ENCODE data around the gene PAPPA. TPM values are rescaled to one million over a fixed set of nuclear protein-coding genes. Genes with fewer than 3 reads are reported as not detected.

PAPPA gene
- total RNA-seq, 1 experiment from 2014 or later: 0.17 TPM

GRCh38 chr9:116284518-116284917 is 130.9 kb downstream of the PAPPA start:
- peaks cover 18% of the 10 kb centered on the region for H3K4me1 ChIP-seq (ENCODE audit: insufficient read depth, low read length)
- H2BK12ac ChIP-seq (ENCODE audit: insufficient read length, low read depth, low read length): no peak overlapping the region
- H3K23me2 ChIP-seq (ENCODE audit: insufficient read length, low read depth, low read length, poor library complexity, severe bottlenecking): peaks cover 4% of the 10 kb centered on the region
- no peak overlapping the region for H2BK120ac ChIP-seq (ENCODE audit: low read depth, low read length, poor library complexity, severe bottlenecking)
- no peak overlapping the region for H3K18ac ChIP-seq (ENCODE audit: insufficient read length, low read depth, low read length)
- Mint-ChIP-seq H3K27ac (no peak overlapping the region), H3K9me3 (no peaks in the 10 kb centered on the region; a peak in 2 of 5 replicates), H3K36me3 (ENCODE audit: insufficient read depth in 1 of 3, low read depth in 3 of 3) (no peaks in the 10 kb centered on the region; a peak in 1 of 7 replicates), H3K27me3 (ENCODE audit: low read depth) (peaks cover 88% of the 10 kb centered on the region), H3K4me1 (peaks cover 69 to 72% of the 10 kb centered on the region in 2 experiments), H3K4me3 (no peak overlapping the region)
- H3K56ac ChIP-seq (ENCODE audit: insufficient read length, low read depth, low read length): no peak overlapping the region
- no peak overlapping the region for H2AFZ ChIP-seq (ENCODE audit: low read length)
- TF ChIP-seq CTCF (conservative IDR thresholded peaks at IDR 0.05): no peak
- no peak overlapping the region for H2BK5ac ChIP-seq (ENCODE audit: insufficient read length, low read length)
- no CpG with 5 or more reads among the region's 6 CpGs for WGBS (ENCODE audit: extremely low coverage, insufficient read length, low lambda C conversion rate)
- no peak for DNase-seq
- no peak overlapping the region for H2AK5ac ChIP-seq (ENCODE audit: insufficient read length, low read length)
- H3K9ac ChIP-seq (ENCODE audit: extremely low read depth, insufficient read length, low read length): no peak overlapping the region
- H3K79me1 ChIP-seq (ENCODE audit: insufficient read depth, low read depth, low read length, poor library complexity, severe bottlenecking): no peaks in the 10 kb centered on the region
- H3K27me3 ChIP-seq (ENCODE audit: insufficient read depth, low read length): peaks cover 29% of the 10 kb centered on the region; the same call in 1 of the 2 replicates
- no peak overlapping the region for H3K14ac ChIP-seq (ENCODE audit: insufficient read depth, low read length)
- H3K27ac ChIP-seq (ENCODE audit: insufficient read length, low read depth, low read length): no peak overlapping the region
- H3K79me2 ChIP-seq (ENCODE audit: insufficient read depth, low read length): no peaks in the 10 kb centered on the region
- H4K5ac ChIP-seq (ENCODE audit: insufficient read length, low read depth, low read length): no peak overlapping the region
- H4K91ac ChIP-seq (ENCODE audit: insufficient read length, low read depth, low read length): no peak overlapping the region
- no peak overlapping the region for H3K4me2 ChIP-seq (ENCODE audit: insufficient read depth, insufficient read length, low read length)
- no peak overlapping the region for H3K4ac ChIP-seq (ENCODE audit: low read depth, low read length)
- no peak overlapping the region for H3T11ph ChIP-seq (ENCODE audit: low read length)
- no peaks in the 10 kb centered on the region for H4K20me1 ChIP-seq (ENCODE audit: control insufficient read depth, insufficient read depth, insufficient read length)
- H4K8ac ChIP-seq (replicated peaks; ENCODE audit: insufficient read length, low read depth, low read length): no peak overlapping the region
- H3K23ac ChIP-seq (ENCODE audit: insufficient read length, low read depth, low read length): no peak overlapping the region
- H2BK15ac ChIP-seq (ENCODE audit: low read depth, low read length): no peak overlapping the region
- H2BK20ac ChIP-seq (ENCODE audit: low read depth, low read length, poor library complexity, severe bottlenecking): no peak overlapping the region
- no peaks in the 10 kb centered on the region for H3K9me3 ChIP-seq (ENCODE audit: control insufficient read depth, low read depth, low read length)

All from H9 (cell line).